ENCODE measurements around the gene HYDIN. TPM values are rescaled to one million over a fixed set of nuclear protein-coding genes. Genes with fewer than 3 reads are reported as not detected.

HYDIN gene
- total and polyA plus RNA-seq, 4 donors, result 2.4 to 43.3 (median 18.9) TPM

DNA sequence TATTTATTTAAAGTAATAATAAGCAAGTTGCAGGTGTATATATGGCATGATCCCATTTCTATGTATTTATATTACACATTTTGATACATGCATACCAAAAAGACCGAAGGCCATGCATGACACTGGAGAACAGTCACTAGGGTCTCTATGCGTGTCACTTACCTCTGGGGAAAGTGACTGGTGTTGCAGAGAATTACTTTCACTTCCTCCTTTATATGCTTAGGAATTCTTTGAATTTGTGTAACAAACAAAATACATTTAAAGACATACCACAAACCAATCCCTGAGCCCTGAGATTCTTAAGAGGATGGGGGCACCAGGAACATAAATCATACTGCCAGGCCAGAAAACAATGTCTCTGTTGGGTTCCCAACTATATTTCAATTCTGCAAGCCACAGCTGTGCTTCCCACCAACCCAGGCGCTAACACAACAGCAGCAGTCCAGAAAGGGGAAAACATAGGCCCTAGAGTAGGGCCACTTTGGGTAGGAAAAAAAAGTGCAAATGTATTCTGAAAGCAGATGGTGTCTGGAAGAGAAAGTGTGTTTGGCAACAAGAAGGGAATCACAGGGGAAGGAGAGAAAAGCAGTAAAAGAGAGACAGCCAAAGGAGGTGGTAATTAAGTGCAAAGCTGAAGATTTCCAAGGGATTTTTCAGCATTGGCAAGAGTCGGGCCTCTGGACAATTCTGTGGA is 24.5 kb upstream of the HYDIN start:
- Histone ChIP-seq H3K36me3 (ENCODE audit: control insufficient read depth in 4 of 4, insufficient read depth in 4 of 4, low read length in 4 of 4) (no peaks in the 10 kb centered on the region), H3K9me3 (ENCODE audit: control insufficient read depth in 4 of 4, insufficient read depth in 3 of 4, low read length in 3 of 4) (no peaks in the 10 kb centered on the region), H3K9ac (ENCODE audit: insufficient read depth in 1 of 2, low read length in 2 of 2) (no peak overlapping the region), H3K4me3 (no peak overlapping the region), H3K27me3 (ENCODE audit: control insufficient read depth in 3 of 3, insufficient read depth in 3 of 3, low read length in 2 of 3) (peaks cover 0 to 7% (median 0%) of the 10 kb centered on the region in 3 donors), H3K4me1 (ENCODE audit: control insufficient read depth in 5 of 5, insufficient read depth in 5 of 5, low read length in 5 of 5) (peaks cover 0 to 14% (median 0%) of the 10 kb centered on the region in 5 donors), H3K27ac (ENCODE audit: low read depth in 1 of 2, low read length in 1 of 2) (no peak overlapping the region)
- DNase-seq (peak in 2 of 3 donors; percentile 16 to 57), ATAC-seq (ENCODE audit: insufficient read depth, low FRiP score) (no peak)
- 80 to 82% methylated on average over 4 of the region's 4 CpGs for WGBS, 2 donors
- TF ChIP-seq CTCF (IDR thresholded peaks at IDR 0.05; ENCODE audit: control extremely low read depth, extremely low read depth), result no peak

DNA sequence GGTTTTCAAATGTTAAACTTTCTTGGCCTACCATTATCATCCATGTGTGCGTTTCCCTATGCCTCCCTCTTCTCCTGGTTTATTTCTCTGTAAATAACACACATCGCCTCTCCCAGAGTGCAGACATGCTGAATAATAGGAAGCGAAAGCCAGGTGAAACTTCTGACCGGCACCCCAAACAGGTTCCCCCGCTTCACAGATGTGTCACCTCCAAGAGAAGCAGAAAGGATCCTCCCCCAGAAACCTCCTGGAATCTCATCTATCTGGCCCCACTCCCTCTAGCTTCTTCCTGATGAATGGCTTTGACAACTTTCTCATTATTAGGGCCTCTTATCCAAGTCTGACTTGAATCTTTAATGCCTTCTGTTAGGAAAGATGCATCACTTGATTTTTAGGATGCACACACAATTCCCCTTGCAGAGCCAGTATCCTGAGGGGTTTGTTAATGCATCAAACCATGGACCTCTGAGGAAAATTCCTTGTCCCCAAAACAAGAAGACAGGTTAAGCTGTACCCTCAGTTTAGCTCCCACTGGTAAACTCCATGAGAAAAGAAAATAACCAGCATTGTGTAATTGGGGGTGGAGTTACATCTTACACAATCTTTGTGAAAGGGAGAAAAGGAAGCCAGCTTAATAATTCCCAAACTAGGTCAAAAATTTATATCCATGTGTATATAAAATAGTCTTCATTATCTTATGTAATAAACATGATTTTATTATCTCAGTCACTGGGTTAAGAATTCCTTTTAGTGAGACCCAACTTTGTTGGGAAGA is 20.1 kb upstream of the HYDIN start:
- ATAC-seq (ENCODE audit: insufficient read depth, low FRiP score), result no peak
- Histone ChIP-seq H3K4me3 (no peak overlapping the region), H3K9ac (ENCODE audit: insufficient read depth in 1 of 2, low read length in 2 of 2) (no peak overlapping the region), H3K9me3 (ENCODE audit: control insufficient read depth in 4 of 4, insufficient read depth in 3 of 4, low read length in 3 of 4) (no peaks in the 10 kb centered on the region), H3K27me3 (ENCODE audit: control insufficient read depth in 3 of 3, insufficient read depth in 3 of 3, low read length in 2 of 3) (no peaks in the 10 kb centered on the region), H3K36me3 (ENCODE audit: control insufficient read depth in 4 of 4, insufficient read depth in 4 of 4, low read length in 4 of 4) (no peaks in the 10 kb centered on the region), H3K27ac (ENCODE audit: low read depth in 1 of 2, low read length in 1 of 2) (no peak overlapping the region), H3K4me1 (ENCODE audit: control insufficient read depth in 5 of 5, insufficient read depth in 5 of 5, low read length in 5 of 5) (peaks cover 0 to 11% (median 0%) of the 10 kb centered on the region in 5 donors)
- no peak for TF ChIP-seq CTCF (IDR thresholded peaks at IDR 0.05; ENCODE audit: control extremely low read depth, extremely low read depth)
- WGBS, 2 donors, result 86 to 90% methylated on average over 5 of the region's 5 CpGs
- peak in 2 of 3 donors; percentile 20 to 74 for DNase-seq

DNA sequence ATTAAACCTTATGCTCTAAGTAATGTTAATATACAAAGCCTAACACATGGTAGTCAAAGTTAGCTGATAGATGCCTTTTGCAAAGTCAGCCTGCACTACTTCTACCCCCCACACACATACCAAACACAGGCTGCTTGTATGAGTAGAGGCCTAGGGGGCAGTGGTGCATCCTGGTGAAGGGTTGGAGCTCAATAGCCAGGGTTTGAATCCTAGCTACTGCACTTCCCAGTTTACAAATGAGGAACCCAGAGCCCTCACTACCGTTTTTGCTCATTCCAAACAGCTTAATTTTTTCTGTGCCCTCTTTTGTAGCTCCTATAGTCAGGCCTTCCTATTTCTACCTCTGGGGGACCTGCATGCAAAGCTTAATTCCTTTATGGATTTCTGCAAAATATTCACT is 18.9 kb upstream of the HYDIN start:
- 11 to 23% methylated on average over 1 of the region's 1 CpG for WGBS, 2 donors
- H3K27me3 ChIP-seq (ENCODE audit: control insufficient read depth in 3 of 3, insufficient read depth in 3 of 3, low read length in 2 of 3), result no peaks in the 10 kb centered on the region
- no peaks in the 10 kb centered on the region for H3K36me3 ChIP-seq (ENCODE audit: control insufficient read depth in 4 of 4, insufficient read depth in 4 of 4, low read length in 4 of 4)
- no peak for TF ChIP-seq CTCF (IDR thresholded peaks at IDR 0.05; ENCODE audit: control extremely low read depth, extremely low read depth)
- no peaks in the 10 kb centered on the region for H3K4me1 ChIP-seq (ENCODE audit: control insufficient read depth in 5 of 5, insufficient read depth in 5 of 5, low read length in 5 of 5)
- ATAC-seq (ENCODE audit: insufficient read depth, low FRiP score), result no peak
- no peak overlapping the region for H3K27ac ChIP-seq (ENCODE audit: low read depth in 1 of 2, low read length in 1 of 2)
- H3K4me3 ChIP-seq, result no peak overlapping the region
- no peak for DNase-seq
- H3K9me3 ChIP-seq (ENCODE audit: control insufficient read depth in 4 of 4, insufficient read depth in 3 of 4, low read length in 3 of 4), result no peaks in the 10 kb centered on the region
- no peak overlapping the region for H3K9ac ChIP-seq (ENCODE audit: insufficient read depth in 1 of 2, low read length in 2 of 2)
